ENCODE data around the gene SLC9A3.
"Not testable (repeated sequence)": the region's sequence is repeated elsewhere in the genome, so short reads cannot be mapped to it uniquely, and the experiment has no call there.

SLC9A3 gene

GRCh38 chr5:511476-511875 lies 12.8 kb downstream of the SLC9A3 start:
- Histone ChIP-seq H3K9ac (ENCODE audit: low read depth, low read length) (no peak overlapping the region), H3K4me3 (ENCODE audit: low read length) (no peak overlapping the region), H3K27ac (ENCODE audit: low read depth, low read length) (no peak overlapping the region), H3K36me3 (ENCODE audit: insufficient read depth, low read length) (no peaks in the 10 kb centered on the region), H3K27me3 (ENCODE audit: insufficient read depth, low read length) (no peaks in the 10 kb centered on the region; the same call in 1 of the 2 replicates), H3K4me1 (ENCODE audit: insufficient read depth, low read length) (no peaks in the 10 kb centered on the region), H3K9me3 (ENCODE audit: insufficient read depth, low read depth, low read length) (no peaks in the 10 kb centered on the region)
- WGBS, result 94% methylated on average over 16 of the region's 16 CpGs

- no peaks in the 10 kb centered on the region for H3K36me3 ChIP-seq (ENCODE audit: insufficient read depth, low read length)
- H3K4me3 ChIP-seq (ENCODE audit: low read length), result no peak overlapping the region
- no peaks in the 10 kb centered on the region for H3K4me1 ChIP-seq (ENCODE audit: insufficient read depth, low read length)
- H3K9me3 ChIP-seq (ENCODE audit: insufficient read depth, low read depth, low read length), result no peaks in the 10 kb centered on the region
- WGBS, result 85% methylated on average over 9 of the region's 9 CpGs
- H3K9ac ChIP-seq (ENCODE audit: low read depth, low read length), result no peak overlapping the region
- H3K27ac ChIP-seq (ENCODE audit: low read depth, low read length), result no peak overlapping the region
- no peaks in the 10 kb centered on the region; the same call in 1 of the 2 replicates for H3K27me3 ChIP-seq (ENCODE audit: insufficient read depth, low read length)
Measured at GRCh38 chr5:510521-510920, 13.7 kb downstream of the SLC9A3 start.

DNA sequence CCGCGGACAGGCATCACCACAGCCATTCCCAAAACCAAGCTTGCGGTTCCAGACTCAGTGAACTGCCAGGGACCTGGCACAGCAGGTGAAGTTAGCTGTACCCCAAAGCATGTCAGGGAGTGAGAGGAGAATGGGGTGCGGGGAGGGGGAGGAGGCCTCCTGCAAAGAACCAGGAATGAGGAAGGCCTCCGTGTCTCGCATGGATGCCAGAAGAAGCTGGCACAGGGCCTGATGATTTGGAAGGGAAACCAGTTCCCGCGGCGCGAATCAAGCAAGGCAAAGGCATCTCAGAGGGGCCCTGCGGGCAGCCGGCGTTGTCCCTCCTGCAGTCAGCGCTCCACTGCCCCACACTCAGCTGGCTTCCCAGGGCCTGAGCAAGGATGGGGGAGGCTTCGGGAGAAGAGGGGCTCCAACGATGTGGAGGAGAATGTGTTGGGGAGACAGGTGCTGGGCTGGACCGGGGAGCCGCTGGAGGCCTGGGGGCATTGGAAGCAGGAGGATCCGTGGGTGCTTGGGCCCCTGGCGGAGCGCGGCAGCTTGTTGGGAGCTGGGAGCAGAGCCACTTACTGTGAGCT lies 14.6 kb downstream of the SLC9A3 start:
- Histone ChIP-seq H3K27ac (ENCODE audit: low read depth, low read length) (no peak overlapping the region), H3K36me3 (ENCODE audit: insufficient read depth, low read length) (no peaks in the 10 kb centered on the region), H3K9me3 (ENCODE audit: insufficient read depth, low read depth, low read length) (no peaks in the 10 kb centered on the region), H3K9ac (ENCODE audit: low read depth, low read length) (no peak overlapping the region), H3K4me1 (ENCODE audit: insufficient read depth, low read length) (no peaks in the 10 kb centered on the region), H3K27me3 (ENCODE audit: insufficient read depth, low read length) (no peaks in the 10 kb centered on the region; the same call in 1 of the 2 replicates), H3K4me3 (ENCODE audit: low read length) (no peak overlapping the region)
- WGBS, result 94% methylated on average over 22 of the region's 22 CpGs

DNA sequence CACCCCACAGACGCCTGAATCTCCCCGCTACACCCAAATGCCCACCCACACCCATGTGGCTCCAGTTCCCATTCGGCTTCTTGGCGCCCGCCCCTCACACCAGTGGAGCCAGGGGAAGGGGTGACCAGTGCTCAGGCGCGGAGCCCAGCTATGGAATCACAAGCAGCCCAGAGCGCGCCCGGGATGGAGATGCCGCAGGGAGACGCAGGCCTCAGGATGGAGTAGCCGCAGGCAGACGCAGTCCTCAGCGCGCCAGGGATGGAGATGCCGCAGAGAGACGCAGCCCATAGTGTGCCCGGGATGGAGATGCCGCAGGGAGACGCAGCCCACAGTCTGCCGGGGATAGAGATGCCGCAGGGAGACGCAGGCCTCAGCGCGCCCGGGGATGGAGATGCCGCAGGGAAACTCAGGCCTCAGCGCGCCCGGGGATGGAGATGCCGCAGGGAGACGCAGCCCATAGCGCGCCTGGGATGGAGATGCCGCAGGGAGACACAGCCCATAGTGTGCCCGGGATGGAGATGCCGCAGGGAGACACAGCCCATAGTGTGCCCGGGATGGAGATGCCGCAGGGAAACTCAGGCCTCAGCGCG lies 16.2 kb downstream of the SLC9A3 start:
- H3K9me3 ChIP-seq (ENCODE audit: insufficient read depth, low read depth, low read length); H3K36me3 ChIP-seq (ENCODE audit: insufficient read depth, low read length); H3K9ac ChIP-seq (ENCODE audit: low read depth, low read length); H3K4me3 ChIP-seq (ENCODE audit: low read length); H3K27ac ChIP-seq (ENCODE audit: low read depth, low read length); H3K4me1 ChIP-seq (ENCODE audit: insufficient read depth, low read length); H3K27me3 ChIP-seq (ENCODE audit: insufficient read depth, low read length): not testable (repeated sequence)
- 95% methylated on average over 42 of the region's 42 CpGs for WGBS

- H3K27ac ChIP-seq (ENCODE audit: low read depth, low read length), result no peak overlapping the region
- H3K4me1 ChIP-seq (ENCODE audit: insufficient read depth, low read length), result no peaks in the 10 kb centered on the region
- H3K9ac ChIP-seq (ENCODE audit: low read depth, low read length), result no peak overlapping the region
- 84% methylated on average over 30 of the region's 30 CpGs for WGBS
- no peak overlapping the region for H3K4me3 ChIP-seq (ENCODE audit: low read length)
- H3K9me3 ChIP-seq (ENCODE audit: insufficient read depth, low read depth, low read length), result no peaks in the 10 kb centered on the region
- H3K36me3 ChIP-seq (ENCODE audit: insufficient read depth, low read length), result no peaks in the 10 kb centered on the region
- no peaks in the 10 kb centered on the region for H3K27me3 ChIP-seq (ENCODE audit: insufficient read depth, low read length)
Measured at GRCh38 chr5:505951-506525, 18.2 kb downstream of the SLC9A3 start.

GRCh38 chr5:504326-505154 lies 19.7 kb downstream of the SLC9A3 start:
- 86% methylated on average over 33 of the region's 33 CpGs for WGBS
- H3K27me3 ChIP-seq (ENCODE audit: insufficient read depth, low read length), result no peaks in the 10 kb centered on the region
- H3K4me1 ChIP-seq (ENCODE audit: insufficient read depth, low read length), result no peaks in the 10 kb centered on the region

DNA sequence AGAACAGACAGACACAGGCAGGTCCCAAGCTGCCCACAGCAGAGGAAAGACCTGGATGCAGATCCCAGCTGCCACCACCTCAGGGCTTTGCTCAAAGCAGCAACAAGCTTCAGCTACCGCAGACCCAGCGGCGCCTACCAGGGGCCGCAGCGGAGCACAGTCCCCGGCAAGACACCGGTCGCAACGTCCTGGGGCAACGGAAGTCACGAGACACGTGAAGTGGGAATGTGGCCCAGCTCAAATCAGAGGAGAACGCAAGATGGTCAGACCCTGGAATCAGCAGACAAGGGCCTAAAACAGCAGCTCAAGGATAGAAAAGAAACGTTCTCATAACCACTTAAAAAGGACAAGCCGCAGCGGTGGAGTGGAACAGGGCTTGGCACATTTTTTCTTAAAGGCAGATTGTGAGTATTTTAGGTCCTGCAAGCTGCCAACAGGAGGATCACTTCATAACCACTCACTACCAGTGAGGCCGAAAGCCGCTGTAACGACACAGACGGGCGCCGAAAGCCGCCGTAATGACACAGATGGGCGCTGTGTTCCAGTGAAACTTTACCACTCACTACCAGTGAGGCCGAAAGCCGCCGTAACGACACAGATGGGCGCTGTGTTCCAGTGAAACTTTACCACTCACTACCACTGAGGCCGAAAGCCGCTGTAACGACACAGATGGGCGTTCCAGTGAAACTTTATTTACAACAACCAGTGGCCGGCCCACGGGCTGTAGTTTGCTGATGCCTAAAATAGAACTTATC lies 21.7 kb downstream of the SLC9A3 start:
- no peaks in the 10 kb centered on the region for H3K27me3 ChIP-seq (ENCODE audit: insufficient read depth, low read length)
- H3K36me3 ChIP-seq (ENCODE audit: insufficient read depth, low read length), result no peaks in the 10 kb centered on the region
- H3K9ac ChIP-seq (ENCODE audit: low read depth, low read length), result no peak overlapping the region
- no peaks in the 10 kb centered on the region for H3K4me1 ChIP-seq (ENCODE audit: insufficient read depth, low read length)
- H3K27ac ChIP-seq (ENCODE audit: low read depth, low read length), result no peak overlapping the region
- no peaks in the 10 kb centered on the region for H3K9me3 ChIP-seq (ENCODE audit: insufficient read depth, low read depth, low read length)
- WGBS, result 89% methylated on average over 36 of the region's 36 CpGs
- no peak overlapping the region for H3K4me3 ChIP-seq (ENCODE audit: low read length)

More at GRCh38 chr5:504326-505154, 19.7 kb downstream of the SLC9A3 start:
- no peaks in the 10 kb centered on the region for H3K36me3 ChIP-seq (ENCODE audit: insufficient read depth, low read length)
- H3K9ac ChIP-seq (ENCODE audit: low read depth, low read length), result no peak overlapping the region
- no peaks in the 10 kb centered on the region for H3K9me3 ChIP-seq (ENCODE audit: insufficient read depth, low read depth, low read length)
- no peak overlapping the region for H3K27ac ChIP-seq (ENCODE audit: low read depth, low read length)
- no peak overlapping the region for H3K4me3 ChIP-seq (ENCODE audit: low read length)

GRCh38 chr5:501831-502184 lies 22.4 kb downstream of the SLC9A3 start:
- peaks cover 6% of the 10 kb centered on the region for H3K27me3 ChIP-seq (ENCODE audit: insufficient read depth, low read length)
- no peaks in the 10 kb centered on the region for H3K36me3 ChIP-seq (ENCODE audit: insufficient read depth, low read length)
- no peak overlapping the region for H3K4me3 ChIP-seq (ENCODE audit: low read length)
- no peak overlapping the region for H3K9ac ChIP-seq (ENCODE audit: low read depth, low read length)
- WGBS, result 94% methylated on average over 23 of the region's 23 CpGs
- no peak overlapping the region for H3K27ac ChIP-seq (ENCODE audit: low read depth, low read length)
- no peaks in the 10 kb centered on the region for H3K4me1 ChIP-seq (ENCODE audit: insufficient read depth, low read length)
- H3K9me3 ChIP-seq (ENCODE audit: insufficient read depth, low read depth, low read length), result no peaks in the 10 kb centered on the region

GRCh38 chr5:501105-501830 lies 23.0 kb downstream of the SLC9A3 start:
- Histone ChIP-seq H3K4me1 (ENCODE audit: insufficient read depth, low read length) (no peaks in the 10 kb centered on the region), H3K36me3 (ENCODE audit: insufficient read depth, low read length) (no peaks in the 10 kb centered on the region), H3K27me3 (ENCODE audit: insufficient read depth, low read length) (peaks cover 11% of the 10 kb centered on the region), H3K9me3 (ENCODE audit: insufficient read depth, low read depth, low read length) (no peaks in the 10 kb centered on the region), H3K27ac (ENCODE audit: low read depth, low read length) (no peak overlapping the region), H3K4me3 (ENCODE audit: low read length) (no peak overlapping the region), H3K9ac (ENCODE audit: low read depth, low read length) (no peak overlapping the region)
- 94% methylated on average over 41 of the region's 41 CpGs for WGBS

DNA sequence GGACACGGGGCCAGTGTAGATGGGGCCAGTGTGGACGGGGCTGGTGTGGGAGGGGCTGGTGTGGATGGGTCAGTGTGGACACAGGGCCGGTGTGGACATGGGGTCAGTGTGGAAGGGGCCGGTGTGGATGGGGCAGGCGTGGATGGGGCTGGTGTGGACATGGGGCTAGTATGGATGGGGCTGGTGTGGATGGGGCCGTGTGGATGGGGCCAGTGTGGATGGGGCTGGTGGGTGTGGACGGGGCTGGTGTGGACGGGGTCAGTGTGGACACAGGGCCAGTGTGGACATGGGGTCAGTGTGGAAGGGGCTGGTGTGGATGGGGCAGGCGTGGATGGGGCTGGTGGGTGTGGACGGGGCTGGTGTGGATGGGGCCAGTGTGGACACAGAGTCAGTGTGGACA lies 23.8 kb downstream of the SLC9A3 start:
- H3K4me3 ChIP-seq (ENCODE audit: low read length), result no peak overlapping the region
- H3K36me3 ChIP-seq (ENCODE audit: insufficient read depth, low read length), result no peaks in the 10 kb centered on the region
- peaks cover 17% of the 10 kb centered on the region for H3K27me3 ChIP-seq (ENCODE audit: insufficient read depth, low read length)
- H3K9ac ChIP-seq (ENCODE audit: low read depth, low read length), result no peak overlapping the region
- no peak overlapping the region for H3K27ac ChIP-seq (ENCODE audit: low read depth, low read length)
- WGBS, result 96% methylated on average over 10 of the region's 10 CpGs
- no peaks in the 10 kb centered on the region for H3K9me3 ChIP-seq (ENCODE audit: insufficient read depth, low read depth, low read length)
- H3K4me1 ChIP-seq (ENCODE audit: insufficient read depth, low read length), result no peaks in the 10 kb centered on the region

Measured in HUES64 (cell line).